ENCODE data around the gene BPIFA1. TPM values are rescaled to one million over a fixed set of nuclear protein-coding genes. Genes with fewer than 3 reads are reported as not detected.

Gene BPIFA1
- total RNA-seq, 4 donors from 2014 or later: not detected

DNA sequence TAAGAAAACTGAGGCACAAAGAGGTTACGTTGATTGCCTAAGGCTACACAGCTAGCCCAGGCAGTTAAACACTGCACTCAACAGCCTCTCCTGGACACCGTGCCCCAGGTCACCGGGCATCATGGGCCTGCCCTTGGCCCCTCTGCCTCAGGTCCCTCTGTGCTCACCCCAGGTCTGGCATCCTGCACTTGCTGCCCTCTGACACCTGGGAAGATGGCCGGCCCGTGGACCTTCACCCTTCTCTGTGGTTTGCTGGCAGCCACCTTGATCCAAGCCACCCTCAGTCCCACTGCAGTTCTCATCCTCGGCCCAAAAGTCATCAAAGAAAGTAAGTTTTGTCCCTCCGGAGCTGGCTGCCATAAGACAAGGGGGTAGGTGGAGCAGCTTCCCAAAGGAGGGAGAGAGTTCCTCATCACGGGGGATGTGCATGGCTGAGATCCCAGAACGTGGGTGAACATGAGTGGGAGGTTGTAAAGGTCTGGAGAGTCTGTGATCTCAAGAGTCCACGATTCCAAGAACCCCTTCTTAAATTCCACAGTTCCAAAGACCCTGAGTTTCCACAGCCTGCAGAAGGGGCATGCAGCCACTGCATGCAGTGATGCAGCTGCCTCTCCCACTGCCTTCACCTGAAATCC, 50.2 kb downstream of the BPIFA1 start:
- Histone ChIP-seq H3K27me3 (peaks cover 3 to 13% (median 3%) of the 10 kb centered on the region in 3 donors), H3K4me1 (no peaks in the 10 kb centered on the region)

DNA sequence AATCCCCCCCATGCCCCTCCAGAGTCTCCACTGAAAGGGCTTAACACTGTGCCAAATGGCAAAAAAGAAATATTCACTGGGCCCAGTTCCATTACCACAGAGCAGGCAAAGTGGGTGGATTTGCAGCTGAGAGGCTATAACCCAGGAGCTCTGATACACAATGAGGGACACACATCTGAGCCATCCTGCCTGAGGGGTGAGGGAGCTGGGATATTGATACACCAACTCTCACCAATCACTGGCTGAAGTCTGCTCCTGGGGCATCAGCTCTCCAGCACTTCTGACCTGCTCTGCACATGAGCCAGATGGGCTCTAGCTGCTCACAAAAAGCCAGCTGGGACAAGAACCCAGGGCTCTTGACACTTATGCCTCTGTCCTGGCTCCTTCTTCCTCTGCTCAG, 52.1 kb downstream of the BPIFA1 start:
- no peaks in the 10 kb centered on the region for H3K9me3 ChIP-seq
- DNase-seq (no peak), ATAC-seq (no peak)
- no peak overlapping the region for H3K27ac ChIP-seq
- H3K27me3 ChIP-seq: peaks cover 3 to 13% (median 4%) of the 10 kb centered on the region in 3 donors
- intact Hi-C loops (cut with DNase I; ENCODE audit: low total_unique reads): no loop called here
- H3K4me1 ChIP-seq: no peaks in the 10 kb centered on the region
- no peak for TF ChIP-seq POLR2A (IDR thresholded peaks at IDR 0.05)
- TF ChIP-seq, protein P1, sequence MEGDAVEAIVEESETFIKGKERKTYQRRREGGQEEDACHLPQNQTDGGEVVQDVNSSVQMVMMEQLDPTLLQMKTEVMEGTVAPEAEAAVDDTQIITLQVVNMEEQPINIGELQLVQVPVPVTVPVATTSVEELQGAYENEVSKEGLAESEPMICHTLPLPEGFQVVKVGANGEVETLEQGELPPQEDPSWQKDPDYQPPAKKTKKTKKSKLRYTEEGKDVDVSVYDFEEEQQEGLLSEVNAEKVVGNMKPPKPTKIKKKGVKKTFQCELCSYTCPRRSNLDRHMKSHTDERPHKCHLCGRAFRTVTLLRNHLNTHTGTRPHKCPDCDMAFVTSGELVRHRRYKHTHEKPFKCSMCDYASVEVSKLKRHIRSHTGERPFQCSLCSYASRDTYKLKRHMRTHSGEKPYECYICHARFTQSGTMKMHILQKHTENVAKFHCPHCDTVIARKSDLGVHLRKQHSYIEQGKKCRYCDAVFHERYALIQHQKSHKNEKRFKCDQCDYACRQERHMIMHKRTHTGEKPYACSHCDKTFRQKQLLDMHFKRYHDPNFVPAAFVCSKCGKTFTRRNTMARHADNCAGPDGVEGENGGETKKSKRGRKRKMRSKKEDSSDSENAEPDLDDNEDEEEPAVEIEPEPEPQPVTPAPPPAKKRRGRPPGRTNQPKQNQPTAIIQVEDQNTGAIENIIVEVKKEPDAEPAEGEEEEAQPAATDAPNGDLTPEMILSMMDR (IDR thresholded peaks at IDR 0.05 in 4 of 5, conservative IDR thresholded peaks at IDR 0.05 in 1 of 5): no peak
- no peaks in the 10 kb centered on the region for H3K36me3 ChIP-seq
- in situ Hi-C loops (cut with MboI; ENCODE audit: low sequenced_read_pairs in 4 of 4): loop anchor here in 2 of 4 donors (25.0 kb wide), 2 partner anchors 376 to 501 kb away; no protein-coding TSS in a partner anchor
- H3K4me3 ChIP-seq: no peak overlapping the region

More for the DNA sequence above, 50.2 kb downstream of the BPIFA1 start:
- in situ Hi-C loops (cut with MboI; ENCODE audit: low sequenced_read_pairs in 4 of 4): loop anchor here in 2 of 4 donors (25.0 kb wide), 2 partner anchors 374 to 499 kb away; no protein-coding TSS in a partner anchor
- intact Hi-C loops (cut with DNase I; ENCODE audit: low total_unique reads): no loop called here
- H3K9me3 ChIP-seq: no peaks in the 10 kb centered on the region
- H3K4me3 ChIP-seq: no peak overlapping the region
- DNase-seq (no peak), ATAC-seq (no peak)
- TF ChIP-seq POLR2A (IDR thresholded peaks at IDR 0.05): no peak
- TF ChIP-seq, protein P1 (IDR thresholded peaks at IDR 0.05 in 4 of 5, conservative IDR thresholded peaks at IDR 0.05 in 1 of 5): no peak
- no peaks in the 10 kb centered on the region for H3K36me3 ChIP-seq
- H3K27ac ChIP-seq: no peak overlapping the region

DNA sequence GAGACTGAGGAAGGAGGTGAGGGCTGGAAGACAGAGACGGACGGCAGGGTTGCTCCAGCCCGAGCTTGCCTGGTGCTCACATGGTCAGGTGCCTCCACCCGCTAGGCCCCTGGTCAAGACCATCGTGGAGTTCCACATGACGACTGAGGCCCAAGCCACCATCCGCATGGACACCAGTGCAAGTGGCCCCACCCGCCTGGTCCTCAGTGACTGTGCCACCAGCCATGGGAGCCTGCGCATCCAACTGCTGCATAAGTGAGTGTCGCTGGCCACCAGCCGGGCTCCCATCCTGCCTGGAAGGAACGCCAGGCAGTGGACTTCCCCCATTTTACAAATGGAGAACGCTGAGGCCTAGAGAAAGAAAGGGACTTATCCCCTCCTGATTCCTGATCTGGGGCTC, 55.1 kb downstream of the BPIFA1 start:
- Histone ChIP-seq H3K27ac (no peak overlapping the region), H3K27me3 (peaks cover 3 to 8% (median 3%) of the 10 kb centered on the region in 3 donors), H3K36me3 (no peaks in the 10 kb centered on the region), H3K4me1 (no peaks in the 10 kb centered on the region), H3K9me3 (no peaks in the 10 kb centered on the region), H3K4me3 (no peak overlapping the region)
- in situ Hi-C loops (cut with MboI; ENCODE audit: low sequenced_read_pairs in 4 of 4) (loop anchor here (5.0 to 25.0 kb wide), 5 partner anchors 376 to 504 kb away; no protein-coding TSS in a partner anchor), intact Hi-C loops (cut with DNase I; ENCODE audit: low total_unique reads) (no loop called here)
- TF ChIP-seq POLR2A (IDR thresholded peaks at IDR 0.05): no peak
- TF ChIP-seq, protein P1 (IDR thresholded peaks at IDR 0.05 in 4 of 5, conservative IDR thresholded peaks at IDR 0.05 in 1 of 5): no peak
- DNase-seq: no peak
- ATAC-seq: no peak

DNA sequence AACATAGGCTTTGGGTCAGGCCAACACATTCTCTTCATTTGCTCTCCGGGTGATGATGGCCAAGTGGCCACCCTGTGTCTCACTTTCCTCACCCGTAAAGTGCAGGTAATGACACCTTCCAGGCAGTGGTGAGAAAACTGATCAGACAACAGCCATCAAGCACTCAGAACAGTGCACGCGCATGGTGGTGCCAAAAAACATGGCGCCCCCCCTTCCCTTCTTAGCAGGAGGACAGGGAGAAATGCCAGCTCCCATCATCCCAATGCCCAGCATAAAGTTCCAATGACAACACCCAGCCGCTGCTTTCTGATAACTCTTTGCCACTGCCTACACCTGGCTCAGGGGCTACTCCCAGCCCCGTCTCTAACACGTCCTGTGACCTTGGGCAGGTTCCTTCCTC, 55.6 kb downstream of the BPIFA1 start:
- peaks cover 3 to 8% (median 3%) of the 10 kb centered on the region in 3 donors for H3K27me3 ChIP-seq
- H3K27ac ChIP-seq: no peak overlapping the region
- no peak for TF ChIP-seq POLR2A (IDR thresholded peaks at IDR 0.05)
- TF ChIP-seq, protein P1 (IDR thresholded peaks at IDR 0.05 in 4 of 5, conservative IDR thresholded peaks at IDR 0.05 in 1 of 5): no peak
- ATAC-seq: no peak
- H3K9me3 ChIP-seq: no peaks in the 10 kb centered on the region
- DNase-seq: no peak
- in situ Hi-C loops (cut with MboI; ENCODE audit: low sequenced_read_pairs in 4 of 4): loop anchor here (5.0 to 25.0 kb wide), 5 partner anchors 377 to 504 kb away; no protein-coding TSS in a partner anchor
- no peaks in the 10 kb centered on the region for H3K4me1 ChIP-seq
- no peak overlapping the region for H3K4me3 ChIP-seq
- intact Hi-C loops (cut with DNase I; ENCODE audit: low total_unique reads): no loop called here
- H3K36me3 ChIP-seq: no peaks in the 10 kb centered on the region
